Astrocyte of the cerebellum (primary cell): ENCODE measurements around the gene MRTFB.

Experiments used
- DNase-seq: peaks from one replicate; pipeline ENCODE4 v3.0.0-alpha.2; 2011; ENCODE audit warnings: low read depth
- H3K4me3 ChIP-seq: 2 replicates; pipeline ENCODE4 v1.5.1; 2011; ENCODE audit warnings: mild to moderate bottlenecking, low read depth, low read length, moderate library complexity
- in situ Hi-C: cut with HindIII; loops from 2 replicates; pipeline ENCODE4 v1.10.0; 2017; ENCODE audit warnings: low sequenced_read_pairs
- TF ChIP-seq, protein P1 (sequence below): IDR thresholded peaks from 2 replicates; pipeline ENCODE4 v1.5.1; 2012; ENCODE audit warnings: low read length, low read depth, moderate library complexity, mild to moderate bottlenecking; ENCODE audit errors: missing control alignments

The MRTFB gene

DNA sequence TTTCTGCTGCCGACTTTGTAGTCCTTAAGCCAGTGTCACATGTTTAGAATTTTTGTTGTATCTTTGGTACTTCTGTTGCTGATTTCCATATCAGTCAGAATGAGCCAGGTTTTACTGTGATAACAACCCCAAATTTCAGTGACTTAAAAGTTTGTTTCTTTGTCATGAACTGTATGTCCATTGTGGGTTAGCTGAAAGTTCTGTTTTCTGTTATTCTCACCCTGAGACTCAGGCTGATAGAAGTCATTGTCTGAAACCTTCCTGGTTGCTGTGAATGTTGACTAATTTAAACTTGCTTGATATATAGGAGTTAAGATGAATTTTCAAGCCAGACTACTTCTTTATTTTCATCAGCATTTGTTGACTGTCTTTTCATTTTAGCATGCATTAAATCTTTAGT, 68.8 kb downstream of the MRTFB start:
- H3K4me3 ChIP-seq: no peak overlapping the region
- in situ Hi-C loops: no loop called here
- TF ChIP-seq, protein P1, sequence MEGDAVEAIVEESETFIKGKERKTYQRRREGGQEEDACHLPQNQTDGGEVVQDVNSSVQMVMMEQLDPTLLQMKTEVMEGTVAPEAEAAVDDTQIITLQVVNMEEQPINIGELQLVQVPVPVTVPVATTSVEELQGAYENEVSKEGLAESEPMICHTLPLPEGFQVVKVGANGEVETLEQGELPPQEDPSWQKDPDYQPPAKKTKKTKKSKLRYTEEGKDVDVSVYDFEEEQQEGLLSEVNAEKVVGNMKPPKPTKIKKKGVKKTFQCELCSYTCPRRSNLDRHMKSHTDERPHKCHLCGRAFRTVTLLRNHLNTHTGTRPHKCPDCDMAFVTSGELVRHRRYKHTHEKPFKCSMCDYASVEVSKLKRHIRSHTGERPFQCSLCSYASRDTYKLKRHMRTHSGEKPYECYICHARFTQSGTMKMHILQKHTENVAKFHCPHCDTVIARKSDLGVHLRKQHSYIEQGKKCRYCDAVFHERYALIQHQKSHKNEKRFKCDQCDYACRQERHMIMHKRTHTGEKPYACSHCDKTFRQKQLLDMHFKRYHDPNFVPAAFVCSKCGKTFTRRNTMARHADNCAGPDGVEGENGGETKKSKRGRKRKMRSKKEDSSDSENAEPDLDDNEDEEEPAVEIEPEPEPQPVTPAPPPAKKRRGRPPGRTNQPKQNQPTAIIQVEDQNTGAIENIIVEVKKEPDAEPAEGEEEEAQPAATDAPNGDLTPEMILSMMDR: no peak
- DNase-seq: no peak

DNA sequence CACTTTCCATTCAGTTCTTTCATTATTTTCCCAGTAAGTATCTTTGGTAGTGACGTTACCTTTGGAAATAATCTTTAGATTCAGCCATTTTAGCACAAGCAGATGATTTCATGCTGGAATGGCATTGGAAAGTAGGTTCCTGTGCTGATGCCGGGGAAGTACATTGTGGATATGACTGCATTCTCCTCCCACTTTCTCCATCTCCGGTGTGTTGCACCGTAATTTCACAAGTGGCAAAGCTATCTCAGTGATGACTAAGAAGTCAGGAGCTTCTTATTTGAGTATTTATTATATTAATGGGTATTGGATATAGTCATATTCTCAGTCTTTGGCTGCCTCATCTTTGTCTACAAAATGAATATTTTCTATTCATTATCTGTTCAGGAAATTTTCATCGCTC, 69.8 kb downstream of the MRTFB start:
- H3K4me3 ChIP-seq: no peak overlapping the region
- TF ChIP-seq, protein P1: no peak
- DNase-seq: no peak
- in situ Hi-C loops: no loop called here

DNA sequence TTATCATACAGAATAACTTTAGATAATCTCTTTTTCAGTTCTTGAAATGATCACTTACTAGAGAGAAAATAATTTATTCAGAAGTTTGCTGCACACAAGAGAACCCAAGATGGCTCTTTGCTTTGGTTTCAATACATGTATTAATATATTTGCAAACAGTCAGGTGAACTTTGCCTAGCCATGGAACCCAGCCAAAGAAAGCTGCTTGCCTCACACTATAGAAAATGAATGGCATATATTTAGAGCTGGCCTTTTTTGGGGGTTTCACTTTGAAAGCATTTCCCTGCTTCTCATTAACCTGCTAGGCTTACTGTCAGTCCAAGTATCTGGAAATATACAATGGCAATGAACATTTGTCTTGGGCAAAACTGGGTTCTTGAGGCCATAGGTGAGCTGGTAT, 75.3 kb downstream of the MRTFB start:
- in situ Hi-C loops: no loop called here
- H3K4me3 ChIP-seq: no peak overlapping the region
- DNase-seq: no peak
- TF ChIP-seq, protein P1: no peak

DNA sequence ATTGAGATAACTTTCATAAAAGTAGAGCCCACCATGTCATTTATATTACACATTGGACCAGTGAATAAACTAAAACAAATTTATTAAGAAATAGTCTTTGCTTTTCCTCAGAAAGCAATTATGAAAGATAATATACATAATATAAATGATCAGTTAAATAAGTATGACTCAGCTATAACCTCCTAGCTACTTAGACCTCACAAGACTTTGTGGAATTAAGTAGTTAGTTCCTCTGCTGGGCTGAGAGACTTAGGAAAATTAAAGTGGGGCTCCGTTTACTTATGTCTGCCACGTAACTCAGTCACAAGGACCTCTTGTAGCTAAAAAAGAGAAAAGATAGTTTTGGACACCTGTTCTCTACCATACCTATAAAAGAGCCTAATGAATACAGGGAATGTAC, 76.9 kb downstream of the MRTFB start:
- in situ Hi-C loops: no loop called here
- DNase-seq: no peak
- TF ChIP-seq, protein P1: no peak

DNA sequence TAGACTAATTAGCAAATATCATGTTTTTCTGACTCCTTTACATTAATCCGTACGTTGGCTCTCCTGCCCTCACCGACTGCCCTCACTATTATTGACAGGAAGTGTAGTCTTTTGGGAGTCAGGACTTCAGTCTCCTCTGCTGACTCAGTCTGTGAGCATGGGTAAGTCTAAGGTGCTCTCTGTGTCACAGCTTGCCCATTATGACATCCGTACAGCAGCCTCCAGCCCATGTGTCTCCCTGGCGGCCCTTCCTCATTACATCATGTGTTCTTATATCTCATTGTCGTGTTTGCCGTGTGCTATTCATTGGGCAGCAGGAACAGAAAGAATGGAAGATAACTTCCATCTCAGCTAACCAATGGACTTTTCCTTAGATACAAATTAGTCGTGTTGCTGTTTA, 77.5 kb downstream of the MRTFB start:
- H3K4me3 ChIP-seq: no peak overlapping the region
- in situ Hi-C loops: no loop called here
- TF ChIP-seq, protein P1: no peak
- no peak for DNase-seq

More for the DNA sequence above, 76.9 kb downstream of the MRTFB start:
- H3K4me3 ChIP-seq: no peak overlapping the region

DNA sequence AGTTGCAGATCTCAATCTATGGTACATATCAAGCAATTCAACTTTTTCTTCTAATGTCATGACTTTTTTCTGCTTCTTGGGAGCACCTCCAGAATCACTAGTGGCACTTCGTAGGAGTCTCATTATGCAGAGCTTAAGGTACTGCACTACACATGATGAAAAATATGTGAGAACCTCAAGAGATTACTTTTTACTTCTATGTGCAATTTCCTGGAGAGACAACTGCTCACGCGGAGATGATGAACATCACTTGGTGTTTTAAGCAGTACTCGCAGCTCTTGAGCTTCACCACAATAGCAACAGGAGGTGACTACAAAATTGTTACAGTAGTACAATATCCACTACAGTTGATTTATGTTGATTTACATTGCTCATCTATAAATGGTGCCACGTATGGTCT, 79.7 kb downstream of the MRTFB start:
- no peak for DNase-seq
- H3K4me3 ChIP-seq: no peak overlapping the region
- in situ Hi-C loops: no loop called here
- TF ChIP-seq, protein P1: no peak

DNA sequence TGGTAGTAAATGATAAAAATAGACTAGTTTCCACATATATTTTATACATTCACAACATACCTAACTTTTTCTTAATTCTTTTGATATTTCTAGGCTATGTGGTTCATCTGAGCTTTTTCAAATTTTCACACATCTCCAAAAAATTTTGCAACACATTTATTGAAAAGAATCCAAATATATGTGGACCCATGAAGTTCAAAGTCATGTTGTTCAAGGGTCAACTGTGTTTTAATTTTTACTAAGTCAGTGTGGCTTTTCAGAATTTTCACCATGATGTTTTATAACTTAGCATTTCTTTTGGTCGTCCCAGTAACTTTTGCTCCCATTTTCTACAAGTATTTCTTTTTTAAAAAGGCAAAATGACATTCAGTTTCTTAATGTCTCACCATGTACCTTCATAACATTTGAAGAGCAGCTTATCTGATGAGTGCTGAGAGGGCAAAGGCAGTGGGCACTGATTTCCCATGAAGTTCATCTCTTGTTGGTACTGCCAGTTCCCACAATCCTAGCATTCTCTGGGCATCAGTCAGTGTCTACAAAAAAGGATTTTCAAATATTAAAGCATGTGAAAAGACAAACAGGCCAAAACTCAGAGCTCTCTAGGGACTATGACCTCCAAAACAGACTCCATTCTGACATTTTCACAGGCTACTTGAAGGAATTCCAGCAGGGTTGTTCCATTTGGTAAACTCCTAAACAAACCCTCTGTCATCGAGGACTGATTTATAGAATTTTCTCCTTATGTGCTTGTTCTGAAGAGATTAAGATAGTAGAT, 80.3 kb downstream of the MRTFB start:
- TF ChIP-seq, protein P1: no peak
- no peak overlapping the region for H3K4me3 ChIP-seq
- in situ Hi-C loops: no loop called here
- DNase-seq: no peak
